ENCODE measurements around the gene FAM114A1.
"Not testable (repeated sequence)": the region's sequence is repeated elsewhere in the genome, so short reads cannot be mapped to it uniquely, and the experiment has no call there.

FAM114A1 gene

GRCh38 chr4:38979511-38980230, 112.1 kb downstream of the FAM114A1 start:
- DNase-seq, result no peak

GRCh38 chr4:38980903-38981676, 113.5 kb downstream of the FAM114A1 start:
- DNase-seq, result no peak

- DNase-seq, result no peak
These were observed 114.9 kb downstream of the FAM114A1 start for GRCh38 chr4:38982361-38983095.

- no peak for DNase-seq
These were observed 115.7 kb downstream of the FAM114A1 start for GRCh38 chr4:38983291-38983690.

- no peak for DNase-seq
These were observed 116.4 kb downstream of the FAM114A1 start for GRCh38 chr4:38983787-38984598.

- DNase-seq, result no peak
These were observed 117.9 kb downstream of the FAM114A1 start for GRCh38 chr4:38985410-38986100.

GRCh38 chr4:38987491-38987890, 119.9 kb downstream of the FAM114A1 start:
- no peak for DNase-seq

GRCh38 chr4:38988353-38988752, 120.7 kb downstream of the FAM114A1 start:
- not testable (repeated sequence) for DNase-seq

GRCh38 chr4:38989487-38989886, 121.9 kb downstream of the FAM114A1 start:
- DNase-seq, result no peak

GRCh38 chr4:38990241-38990640, 122.6 kb downstream of the FAM114A1 start:
- DNase-seq, result no peak

GRCh38 chr4:38993683-38994082, 126.1 kb downstream of the FAM114A1 start:
- no peak for DNase-seq

GRCh38 chr4:38994135-38994534, 126.5 kb downstream of the FAM114A1 start:
- no peak for DNase-seq

Data from right forelimb (tissue), 1 donor.